HCT116 (cell line): ENCODE data around the gene TMEM121B. TPM values are rescaled to one million over a fixed set of nuclear protein-coding genes. Genes with fewer than 3 reads are reported as not detected.

Experiments
- CBX3 ChIP-seq: IDR thresholded peaks from 2 replicates; pipeline ENCODE4 v1.6.1; 2012; ENCODE audit warnings: low read depth
- ELF1 ChIP-seq: IDR thresholded peaks from 2 replicates; pipeline ENCODE4 v1.6.1; 2012; ENCODE audit warnings: low read depth, borderline replicate concordance
- JUND ChIP-seq: IDR thresholded peaks from 2 replicates; pipeline ENCODE4 v1.6.1; 2012
- MAX ChIP-seq: IDR thresholded peaks from 2 replicates; pipeline ENCODE4 v1.6.1; 2012
- REST ChIP-seq: IDR thresholded peaks from 2 replicates; pipeline ENCODE4 v1.6.1; 2012; ENCODE audit warnings: low read depth
- ZBTB33 ChIP-seq: IDR thresholded peaks from 2 replicates; pipeline ENCODE4 v1.6.1; 2011; ENCODE audit warnings: mild to moderate bottlenecking, low read length, moderate library complexity; ENCODE audit not compliant: insufficient replicate concordance; ENCODE audit errors: extremely low read depth
- ZFX ChIP-seq: fragments of 450-650 bp; IDR thresholded peaks from 2 replicates; pipeline ENCODE4 v1.6.1; 2017
- ZNF274 ChIP-seq: fragments of 200-500 bp; sonication (Bioruptor generic); IDR thresholded peaks from 2 replicates; pipeline ENCODE4 v1.6.1; 2014; ENCODE audit warnings: mild to moderate bottlenecking, low read depth, low read length, inconsistent platforms
- total RNA-seq: library from RNA; stranded (reverse); gene quantifications from one replicate; pipeline ENCODE4 v1.2.1, GENCODE V29; 2021; ENCODE audit not compliant: unreplicated experiment

The TMEM121B gene
- total RNA-seq, 1 experiment from 2014 or later, result 0.57 TPM

GRCh38 chr22:17135153-17135760 lies 14.1 kb upstream of the TMEM121B start (continued):
- no peak for TF ChIP-seq REST
- no peak for TF ChIP-seq CBX3
- TF ChIP-seq JUND, result no peak
- no peak for TF ChIP-seq ZFX
- TF ChIP-seq ZNF274, result no peak
- TF ChIP-seq ELF1, result no peak
- no peak for TF ChIP-seq MAX
- TF ChIP-seq ZBTB33, result no peak
